Activated CD8-positive, alpha-beta memory T cell treated with anti-CD3 and anti-CD28 coated beads for 48 hours (primary cell): ENCODE results near the gene FLNB.

Experiments
- DNase-seq, 3 experiments: peaks; one replicate each; pipeline ENCODE4 v3.0.0-alpha.2; 2020; ENCODE audit warnings: low read depth in 2 of 3, low spot score in 2 of 3

The FLNB gene

DNA sequence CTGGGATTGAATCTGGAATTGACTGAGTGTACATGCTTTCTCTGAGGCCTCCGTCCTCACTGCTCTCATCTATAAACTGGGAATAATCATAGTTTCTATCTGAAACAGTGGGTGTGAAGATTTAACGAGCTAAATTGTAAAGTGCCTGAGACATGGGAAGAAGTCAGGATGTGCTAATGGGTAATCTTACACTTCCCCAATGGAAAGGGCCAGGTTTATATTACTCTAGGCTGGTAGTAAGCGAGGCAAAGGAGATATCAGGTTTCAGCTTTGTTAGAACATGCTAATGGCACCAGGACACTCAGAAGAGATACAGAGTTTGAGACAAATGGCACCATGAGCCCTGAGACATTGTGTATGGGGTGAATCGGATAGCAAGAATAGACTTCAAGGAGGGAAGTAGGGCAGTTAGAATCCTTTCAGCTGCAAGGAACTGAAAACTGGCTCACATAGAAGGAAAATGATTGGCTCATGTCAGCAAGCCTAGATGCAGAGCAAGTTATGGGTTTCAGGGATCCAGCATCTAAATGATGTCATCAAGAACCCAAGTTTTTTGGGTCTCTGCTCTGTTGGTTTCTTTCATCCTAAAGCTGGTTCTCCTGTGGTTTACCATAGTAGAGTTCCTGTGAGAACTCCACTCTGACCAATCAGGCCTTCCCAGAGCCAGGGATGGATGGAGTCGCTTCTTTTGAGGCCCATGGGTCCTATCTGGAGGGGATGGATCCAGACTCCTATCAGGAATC lies 21.8 kb downstream of the FLNB start:
- no peak for DNase-seq

DNA sequence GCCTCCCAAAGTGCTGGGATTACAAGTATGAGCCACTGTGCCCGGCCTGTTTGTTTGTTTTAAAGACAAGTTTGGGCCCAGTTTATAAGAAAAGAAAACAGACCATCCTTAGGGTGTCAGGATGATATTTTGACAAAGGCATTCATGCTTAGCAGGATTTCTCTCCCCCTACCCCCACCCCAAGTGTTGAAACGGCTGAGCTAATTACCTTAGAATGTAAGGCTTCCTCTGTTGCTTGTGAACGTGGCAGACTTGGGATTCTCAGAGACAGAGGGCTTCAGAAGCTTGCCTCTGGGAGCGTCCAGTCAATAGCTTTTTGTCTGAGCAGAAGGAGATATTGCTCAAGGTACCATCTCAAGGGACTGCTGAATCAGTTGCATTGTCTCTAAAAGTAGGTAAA lies 24.0 kb downstream of the FLNB start:
- no peak for DNase-seq

DNA sequence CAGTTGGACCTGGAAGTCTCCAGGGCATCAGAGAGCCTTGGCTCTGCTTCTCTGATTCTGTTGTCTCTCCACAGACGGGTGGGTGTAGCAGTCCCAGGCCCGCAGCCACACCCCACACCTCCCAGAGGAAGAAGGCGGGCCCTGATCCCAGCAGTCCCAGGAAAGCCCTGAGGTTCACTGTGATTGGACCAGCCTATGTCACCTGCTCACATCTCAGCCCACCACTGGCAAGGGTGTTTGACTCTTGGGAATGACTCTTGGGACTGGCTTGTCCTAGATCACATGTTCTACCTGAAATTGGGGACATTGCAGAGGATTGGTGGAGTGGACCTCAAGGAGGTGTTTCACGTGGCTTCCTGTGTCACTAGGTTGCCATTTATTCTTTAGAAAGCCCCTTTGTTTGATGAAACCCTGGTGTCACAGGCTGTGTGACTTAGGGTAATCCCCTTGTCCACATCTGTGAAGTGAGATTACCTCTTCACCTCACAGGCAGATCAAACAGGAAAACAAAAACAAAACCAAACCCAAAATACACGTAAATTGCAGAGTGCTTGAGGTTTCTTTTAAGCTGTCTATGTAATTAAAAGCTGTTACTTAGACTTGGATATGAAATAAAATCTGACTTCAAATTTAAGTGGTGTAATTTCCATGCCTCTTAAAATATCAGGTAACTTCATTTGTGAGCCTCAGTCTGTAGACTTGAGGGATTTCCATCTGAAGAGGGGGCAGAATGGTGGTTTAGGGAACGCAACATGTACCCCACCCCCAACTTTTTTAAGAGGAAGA lies 26.7 kb downstream of the FLNB start:
- no peak for DNase-seq

DNA sequence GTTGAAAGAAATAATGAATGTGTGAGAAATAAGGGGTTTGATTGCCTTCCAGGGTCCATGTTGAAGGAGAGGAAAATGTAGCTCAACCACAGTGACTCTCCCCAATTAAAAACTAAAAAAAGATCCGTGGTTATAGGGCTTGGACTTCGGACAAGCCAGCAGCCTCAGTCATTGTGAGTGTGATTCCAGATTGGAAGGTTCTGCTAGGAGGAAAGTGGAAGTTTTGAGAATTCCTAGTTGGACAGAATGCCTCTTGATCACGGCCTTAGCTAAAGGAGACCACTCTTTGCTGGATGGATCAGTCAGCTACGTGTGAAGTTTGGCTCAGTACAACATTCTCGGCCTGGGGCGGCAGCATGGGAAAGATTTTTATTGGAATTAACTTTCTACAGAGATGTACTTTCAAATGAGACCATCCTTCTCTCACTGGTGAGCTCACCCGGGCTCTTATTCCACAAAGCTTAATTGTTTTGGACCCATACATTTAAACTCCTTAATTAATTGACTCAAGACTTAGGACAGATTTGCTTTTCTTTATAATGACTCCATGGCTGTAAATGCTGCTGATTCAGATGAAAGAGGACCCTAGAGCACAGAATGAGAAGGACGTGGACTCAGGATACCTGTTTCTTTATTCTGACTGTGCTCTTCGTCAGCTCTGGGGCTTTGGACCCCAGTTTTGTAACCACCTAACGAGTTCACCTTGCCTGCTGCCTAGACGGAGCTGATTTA lies 27.5 kb downstream of the FLNB start:
- DNase-seq: no peak

DNA sequence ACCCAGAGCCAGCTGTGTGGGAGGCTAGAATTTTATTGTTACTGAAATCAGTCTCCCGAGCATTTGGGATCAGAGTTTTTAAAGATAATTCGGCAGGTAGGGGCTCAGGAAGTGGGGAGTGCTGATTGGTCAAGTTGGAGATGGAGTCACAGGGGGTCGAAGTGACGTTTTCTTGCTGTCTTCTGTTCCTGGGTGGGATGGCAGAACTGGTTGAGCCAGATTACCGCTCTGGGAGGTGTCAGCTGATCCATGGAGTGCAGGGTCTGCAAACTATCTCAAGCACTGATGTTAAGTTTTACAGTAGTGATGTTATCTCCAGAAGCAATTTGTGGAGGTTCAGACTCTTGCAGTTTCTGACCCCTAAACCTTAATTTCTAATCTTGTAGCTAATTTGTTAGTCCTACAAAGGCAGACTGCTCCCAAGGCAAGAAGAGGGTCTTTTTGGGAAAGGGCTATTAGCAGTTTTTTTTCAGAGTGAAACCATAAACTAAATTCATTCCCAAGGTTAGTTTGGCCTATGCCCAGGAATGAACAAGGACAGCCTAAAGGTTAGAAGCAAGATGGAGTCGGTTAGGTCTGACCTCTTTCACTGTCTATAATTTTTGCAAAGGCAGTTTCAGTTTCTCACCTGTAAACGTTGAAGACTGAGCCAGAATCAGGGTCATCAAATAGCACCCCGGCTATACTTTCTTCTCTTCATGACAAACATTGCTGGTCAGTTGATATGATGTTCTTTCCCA lies 28.2 kb downstream of the FLNB start:
- DNase-seq: no peak

DNA sequence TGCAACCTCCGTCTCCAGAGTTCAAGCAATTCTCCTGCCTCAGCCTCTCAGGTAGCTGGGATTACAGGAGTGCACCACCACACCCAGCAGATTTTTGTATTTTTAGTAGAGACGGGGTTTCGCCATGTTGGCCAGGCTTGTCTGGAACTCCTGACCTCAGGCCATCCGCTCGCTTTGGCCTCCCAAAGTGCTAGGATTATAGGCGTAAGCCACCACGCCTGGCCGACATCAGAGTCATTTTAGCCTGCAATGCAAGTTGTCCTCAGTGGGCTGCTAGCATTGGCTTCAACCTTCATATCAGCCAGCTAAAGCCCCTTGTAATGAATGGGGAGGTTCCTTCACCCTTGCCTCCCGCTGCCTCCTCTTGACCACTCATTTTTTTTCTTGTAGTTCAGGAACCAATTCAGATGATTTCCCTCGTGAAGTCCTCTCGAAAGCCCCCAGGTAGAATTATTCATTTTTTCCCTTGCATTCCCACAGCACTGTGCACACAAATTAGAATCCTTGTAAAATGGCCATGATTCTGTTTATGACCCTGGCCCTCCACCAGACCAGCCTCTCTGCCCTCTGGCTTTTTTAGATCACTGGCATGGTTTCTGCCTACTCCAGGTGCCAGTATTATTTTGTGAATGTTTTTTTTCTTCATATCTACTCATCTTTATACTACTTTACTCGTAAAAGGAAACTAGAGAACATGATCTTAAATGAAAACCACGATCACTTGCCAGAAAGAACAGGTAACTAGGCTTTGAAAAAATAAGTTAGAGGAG lies 29.1 kb downstream of the FLNB start:
- no peak for DNase-seq

DNA sequence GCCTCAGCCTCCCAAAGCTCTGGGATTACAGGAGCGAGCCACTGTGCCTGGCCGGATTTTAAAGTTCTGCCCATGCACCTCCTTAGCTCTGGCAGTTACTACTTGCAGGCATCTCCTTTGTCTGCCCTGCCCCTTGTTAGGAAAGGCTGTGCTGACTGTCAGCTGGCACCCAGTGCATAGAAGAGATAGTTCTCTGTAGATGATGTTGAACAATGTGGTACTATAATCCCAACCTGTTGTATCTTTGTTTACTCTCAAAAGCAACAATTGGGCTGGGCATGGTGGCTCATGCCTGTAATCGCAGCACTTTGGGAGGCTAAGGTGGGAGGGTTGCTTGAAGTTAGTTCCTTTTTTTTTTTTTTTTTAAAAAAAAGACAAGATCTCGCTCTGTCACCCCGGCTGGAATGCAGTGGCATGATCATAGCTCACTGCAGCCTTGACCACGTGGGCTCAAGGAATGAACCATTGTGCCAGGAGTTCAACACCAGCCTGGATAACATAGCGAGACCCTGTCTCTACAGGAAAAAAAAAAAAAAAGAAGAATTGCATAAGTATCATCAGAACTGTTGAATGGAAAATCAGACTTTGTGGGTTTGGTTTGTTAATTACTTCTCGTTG lies 30.6 kb downstream of the FLNB start:
- no peak for DNase-seq

DNA sequence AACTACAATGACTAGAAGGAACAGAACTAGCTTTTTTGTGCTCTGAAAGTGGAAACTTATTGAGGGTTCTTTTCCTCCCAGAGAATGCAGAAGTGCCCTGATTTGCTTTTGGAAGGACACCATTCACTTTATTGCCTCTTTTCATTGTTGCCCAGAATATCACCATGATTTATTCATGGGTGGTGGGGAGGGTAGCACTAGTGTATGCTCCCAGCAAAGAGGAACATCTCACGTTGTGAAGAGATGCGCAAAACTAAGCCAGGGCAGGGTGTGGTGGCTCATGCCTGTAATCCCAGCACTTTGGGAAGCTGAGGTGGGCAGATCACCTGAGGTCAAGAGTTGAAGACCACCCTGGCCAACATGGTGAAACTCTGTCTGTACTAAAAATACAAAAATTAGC lies 31.4 kb downstream of the FLNB start:
- no peak for DNase-seq

DNA sequence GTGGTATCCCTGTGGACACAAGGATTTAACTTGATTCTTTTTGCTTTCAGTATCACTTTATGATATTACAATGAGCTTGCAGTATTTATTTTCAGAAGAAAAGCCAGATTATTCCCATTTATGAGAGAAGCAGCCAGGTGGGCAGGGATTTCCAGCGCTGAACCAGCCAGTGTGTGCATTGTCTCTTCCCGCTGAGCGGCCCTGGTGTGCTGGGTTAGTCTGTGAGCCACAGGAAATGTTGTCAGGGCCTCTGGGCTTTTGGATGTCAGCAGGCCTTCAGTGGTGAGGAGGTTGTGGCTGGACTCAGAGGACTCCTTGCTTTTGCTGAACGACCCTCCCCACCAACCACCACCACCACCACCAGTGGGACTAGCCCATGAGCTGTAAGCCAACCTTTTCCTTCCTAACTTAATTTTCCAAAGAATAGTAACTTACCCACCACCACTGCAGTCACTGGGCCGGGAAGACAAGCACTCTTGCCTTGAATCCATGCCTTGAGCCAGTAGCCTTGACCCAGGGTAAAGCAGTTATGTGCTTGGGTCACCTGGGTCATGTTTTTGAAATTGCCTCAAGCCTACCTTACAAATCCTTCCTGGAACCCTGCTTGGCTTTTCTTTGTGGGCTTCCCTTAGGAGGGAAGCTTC lies 33.1 kb downstream of the FLNB start:
- DNase-seq: no peak

DNA sequence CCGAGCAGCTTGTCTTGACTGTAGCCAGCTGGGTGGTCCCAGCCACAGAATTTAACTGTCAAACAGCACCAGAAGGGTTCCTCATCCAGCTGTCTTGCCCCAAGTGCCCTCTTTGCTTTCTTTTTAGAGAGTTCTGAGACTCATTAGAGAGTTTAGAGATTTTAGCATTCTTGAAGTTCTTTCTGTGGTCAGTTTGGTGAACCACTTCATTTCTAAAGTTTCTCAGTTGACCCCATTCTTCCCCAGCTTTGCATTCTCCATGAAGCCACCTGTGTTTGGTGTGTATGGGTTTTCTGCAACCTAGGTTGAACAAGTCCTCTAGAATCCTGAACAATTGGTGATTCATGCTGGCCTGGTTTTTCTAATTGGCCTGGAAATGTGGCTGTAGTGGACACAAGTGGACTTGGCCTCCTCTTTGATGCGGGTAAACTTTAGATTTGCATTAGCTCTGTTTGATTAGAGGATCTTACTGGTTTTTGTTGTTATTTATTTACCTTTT lies 33.7 kb downstream of the FLNB start:
- DNase-seq: no peak

DNA sequence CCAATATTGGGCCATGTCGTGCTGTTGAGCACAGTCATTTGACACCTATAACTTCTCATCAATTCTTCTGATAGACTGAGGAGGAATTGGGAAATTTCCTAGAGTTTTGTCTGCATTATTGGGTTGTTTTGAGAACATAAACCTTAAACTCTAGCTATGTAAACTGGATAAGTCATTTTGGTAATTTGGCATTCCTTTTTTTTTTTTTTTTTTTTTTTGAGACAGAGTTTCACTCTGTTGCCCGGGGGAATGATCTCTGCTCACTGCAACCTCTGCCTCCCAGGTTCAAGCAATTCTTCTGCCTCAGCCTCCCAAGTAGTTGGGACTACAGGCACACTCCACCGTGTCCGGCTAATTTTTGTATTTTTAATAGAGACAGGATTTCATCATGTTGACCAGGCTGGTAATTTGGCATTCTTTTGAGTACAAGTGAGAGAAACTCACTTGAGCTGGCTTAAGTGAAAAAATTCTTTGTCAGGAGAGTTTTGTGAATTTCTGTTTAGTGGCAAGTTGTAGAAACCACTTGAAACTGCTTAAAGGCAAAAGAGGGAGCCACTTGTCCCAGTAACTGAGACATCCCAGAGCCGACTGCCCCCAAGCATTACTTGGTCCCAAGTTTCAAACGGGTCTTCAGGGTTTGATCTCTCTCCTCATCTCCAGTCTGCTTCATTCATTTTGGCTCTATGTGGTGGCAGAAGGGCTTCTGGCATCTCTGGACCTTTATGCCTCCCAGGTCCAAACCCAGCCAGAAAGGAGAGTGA lies 34.9 kb downstream of the FLNB start:
- DNase-seq: no peak

DNA sequence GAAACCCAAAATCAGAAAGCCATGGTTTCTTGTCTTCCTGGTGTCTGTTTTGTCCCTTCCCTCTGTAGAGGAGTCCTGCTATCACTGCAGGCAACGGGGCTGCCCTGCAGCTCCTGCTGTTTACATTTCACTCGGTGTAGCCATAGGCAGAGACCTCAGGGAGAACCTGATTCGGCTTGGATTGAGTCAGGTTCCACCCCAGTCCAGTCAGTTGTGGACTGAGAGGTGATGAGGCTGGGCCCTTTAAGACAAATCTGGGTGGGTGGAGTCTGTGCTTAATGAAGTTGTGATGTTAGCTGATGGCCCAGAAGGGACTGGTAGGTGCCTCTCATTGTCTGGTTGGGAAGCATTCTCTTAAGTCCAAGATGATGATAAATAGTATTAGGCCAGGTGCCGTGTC lies 35.7 kb downstream of the FLNB start:
- no peak for DNase-seq

DNA sequence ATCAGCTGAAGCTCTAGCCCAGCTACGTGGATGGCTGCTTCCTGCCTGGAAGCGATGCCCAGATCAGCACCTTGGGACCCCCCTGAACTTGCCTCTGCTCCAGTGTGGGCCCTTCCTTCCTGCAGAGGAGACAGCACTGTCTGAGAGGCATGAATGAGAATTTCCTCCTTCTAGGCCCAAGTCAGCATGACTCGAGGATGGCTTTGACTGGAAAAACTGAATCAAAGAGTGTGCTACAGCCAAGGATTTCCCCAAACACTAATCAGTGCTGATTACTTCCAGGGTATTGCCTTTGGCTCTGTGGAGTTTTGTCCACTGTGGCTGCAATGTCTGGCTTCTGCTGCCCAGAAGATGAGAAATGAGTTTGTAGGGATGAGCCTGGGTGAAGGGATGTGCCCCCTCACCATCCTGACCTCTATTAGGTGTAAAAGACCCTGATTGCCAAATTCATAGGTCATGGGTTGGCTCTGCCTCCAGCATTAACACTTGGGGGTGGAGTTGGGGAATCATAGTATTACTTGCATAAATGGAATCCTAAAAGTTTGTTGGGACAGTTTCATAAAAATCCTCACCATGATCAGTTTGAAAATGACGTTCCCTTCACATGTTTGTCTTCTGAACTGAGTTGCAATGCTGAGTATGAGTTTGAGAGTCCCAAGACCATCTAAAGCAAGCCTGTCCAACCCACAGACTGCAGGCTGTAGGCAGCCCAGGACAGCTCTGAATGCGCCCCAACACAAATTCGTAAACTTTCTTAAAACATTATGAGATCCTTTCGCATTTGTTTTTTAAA lies 36.7 kb downstream of the FLNB start:
- DNase-seq: no peak

DNA sequence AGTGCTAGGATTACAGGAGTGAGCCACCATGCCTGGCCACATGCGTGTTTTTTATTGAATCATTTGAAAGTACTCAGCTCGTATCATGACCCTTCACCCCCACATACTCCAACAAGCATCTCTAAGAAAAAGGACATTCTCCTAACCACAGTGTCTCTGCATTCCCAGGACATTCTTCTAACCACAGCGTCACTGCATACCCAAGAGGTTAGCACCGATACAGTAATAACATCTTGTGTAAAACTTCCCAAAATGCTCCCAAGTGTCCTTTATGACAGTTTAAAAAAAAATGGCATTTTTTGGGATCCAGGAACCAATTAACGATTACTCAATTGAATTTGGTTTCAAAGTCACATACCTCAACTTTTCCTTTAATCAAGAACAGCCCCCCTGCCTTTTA lies 39.6 kb downstream of the FLNB start:
- no peak for DNase-seq

DNA sequence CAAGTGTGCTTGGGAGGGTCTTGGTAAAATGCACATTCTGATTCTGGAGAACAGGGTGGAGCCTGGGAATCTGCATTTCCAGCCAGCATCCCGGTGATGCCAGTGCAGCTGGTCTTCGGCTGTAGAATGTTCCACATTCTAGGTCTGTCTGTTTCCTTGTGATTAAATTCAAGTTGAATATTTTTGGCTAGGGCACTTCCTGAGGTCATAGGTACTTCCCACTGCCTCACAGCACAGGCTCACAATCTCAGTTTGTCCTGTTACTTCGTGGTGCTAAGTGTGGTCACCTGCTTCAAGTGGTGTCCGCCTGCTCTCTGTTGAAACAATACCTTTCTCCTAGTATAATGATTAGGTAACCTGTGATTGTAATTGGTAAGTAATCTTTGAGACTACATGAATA lies 40.1 kb downstream of the FLNB start:
- no peak for DNase-seq

DNA sequence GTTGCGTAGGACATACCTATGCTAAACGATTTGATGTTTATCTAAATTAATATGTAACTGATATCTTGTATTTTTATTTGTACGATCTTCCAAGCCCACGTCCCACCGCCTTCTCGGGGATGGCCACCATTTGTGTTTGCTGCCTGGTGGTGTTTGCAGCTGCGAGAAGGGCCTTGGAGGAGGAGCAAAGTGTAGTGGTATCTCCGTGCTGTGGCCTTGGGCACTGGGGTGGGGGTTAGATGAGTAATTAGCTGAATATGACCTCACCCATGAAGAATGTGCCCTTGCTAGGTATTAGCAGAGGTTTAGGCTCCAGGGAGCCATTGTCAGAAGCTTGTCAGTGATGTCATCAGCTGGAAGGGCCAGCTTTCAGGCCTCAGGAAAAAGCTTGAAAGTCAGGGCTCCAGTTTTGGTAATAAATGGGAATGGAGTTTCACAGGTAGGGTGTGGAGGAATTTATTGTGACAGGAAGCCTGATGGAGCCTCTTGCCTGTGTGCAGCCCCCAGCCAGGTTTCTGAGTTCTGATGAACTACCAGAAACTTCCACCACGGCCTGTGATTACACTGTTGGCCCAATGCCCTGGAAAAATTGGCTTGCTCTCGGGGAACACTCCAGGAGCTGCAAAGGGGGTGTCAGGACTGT lies 41.0 kb downstream of the FLNB start:
- no peak for DNase-seq

DNA sequence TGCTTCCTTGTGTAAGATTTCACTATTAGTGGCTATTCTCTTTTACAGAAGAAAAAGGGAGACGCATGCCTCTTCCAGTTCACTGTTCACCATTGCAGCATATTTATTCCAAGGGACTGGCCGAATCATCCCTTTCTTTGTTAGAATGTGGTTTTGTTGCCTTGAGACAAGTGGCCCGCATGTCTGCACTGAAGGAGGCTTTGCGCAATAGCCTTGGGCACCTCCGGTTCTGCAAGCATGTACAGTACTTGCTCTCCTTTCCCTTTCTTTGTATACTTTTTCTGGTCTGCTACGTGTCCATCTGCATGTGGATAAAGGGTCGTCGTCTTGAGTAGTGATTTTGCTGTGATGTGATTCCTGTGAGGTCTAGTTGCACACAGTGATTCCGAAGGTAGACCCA lies 43.0 kb downstream of the FLNB start:
- no peak for DNase-seq
